GM18511 (cell line): ENCODE measurements around the gene ZNF835.

ENCODE experiments used
- ATAC-seq: cut with Tn5 transposase; IDR thresholded peaks from one replicate; pipeline ENCODE4 v1.9.1; 2021; ENCODE audit warnings: mild to moderate bottlenecking, moderate library complexity; ENCODE audit not compliant: unreplicated experiment

Gene ZNF835

GRCh38 chr19:56664511-56664910, 7.0 kb downstream of the ZNF835 start:
- no peak for ATAC-seq

- no peak for ATAC-seq
Observed at GRCh38 chr19:56663931-56664500, 7.5 kb downstream of the ZNF835 start.

- no peak for ATAC-seq
Observed at GRCh38 chr19:56661248-56661647, 10.3 kb downstream of the ZNF835 start.

- no peak for ATAC-seq
Observed at GRCh38 chr19:56660381-56661107, 11.0 kb downstream of the ZNF835 start.

- ATAC-seq: no peak
Observed at GRCh38 chr19:56654151-56654550, 17.4 kb downstream of the ZNF835 start.

- ATAC-seq: no peak
Observed at GRCh38 chr19:56643460-56643955, 28.0 kb downstream of the ZNF835 start.

GRCh38 chr19:56642711-56643459, 28.7 kb downstream of the ZNF835 start, which contains the start of gene SMIM17:
SMIM17 (plus strand) TSS chr19:56643159; CDS start chr19:56645668, 2,509 bp downstream.
- no peak for ATAC-seq

GRCh38 chr19:56639217-56639616, 32.3 kb downstream of the ZNF835 start:
- no peak for ATAC-seq

- no peak for ATAC-seq
Observed at GRCh38 chr19:56637976-56638555, 33.5 kb downstream of the ZNF835 start.

GRCh38 chr19:56633021-56633420, 38.5 kb downstream of the ZNF835 start:
- no peak for ATAC-seq

- ATAC-seq: no peak
Observed at GRCh38 chr19:56625708-56626107, 45.8 kb downstream of the ZNF835 start.

GRCh38 chr19:56623006-56623405, 48.6 kb downstream of the ZNF835 start:
- no peak for ATAC-seq

- no peak for ATAC-seq
Observed at GRCh38 chr19:56622374-56622773, 49.2 kb downstream of the ZNF835 start.

GRCh38 chr19:56619121-56619520, 52.4 kb downstream of the ZNF835 start:
- no peak for ATAC-seq

GRCh38 chr19:56617531-56617930, 54.0 kb downstream of the ZNF835 start:
- no peak for ATAC-seq

- ATAC-seq: no peak
Observed at GRCh38 chr19:56613639-56614038, 57.9 kb downstream of the ZNF835 start.

- ATAC-seq: no peak
Observed at GRCh38 chr19:56612737-56613136, 58.8 kb downstream of the ZNF835 start.
